Measurements from ENCODE around the gene TMEM232. TPM values are rescaled to one million over a fixed set of nuclear protein-coding genes. Genes with fewer than 3 reads are reported as not detected.
"Not testable (repeated sequence)": the region's sequence is repeated elsewhere in the genome, so short reads cannot be mapped to it uniquely, and the experiment has no call there.

Gene TMEM232
- 1.1 and 1.3 TPM in 2 replicates for total RNA-seq (2014; rRNA removed)
- polyA plus RNA-seq (2012), result 0.27 TPM

DNA sequence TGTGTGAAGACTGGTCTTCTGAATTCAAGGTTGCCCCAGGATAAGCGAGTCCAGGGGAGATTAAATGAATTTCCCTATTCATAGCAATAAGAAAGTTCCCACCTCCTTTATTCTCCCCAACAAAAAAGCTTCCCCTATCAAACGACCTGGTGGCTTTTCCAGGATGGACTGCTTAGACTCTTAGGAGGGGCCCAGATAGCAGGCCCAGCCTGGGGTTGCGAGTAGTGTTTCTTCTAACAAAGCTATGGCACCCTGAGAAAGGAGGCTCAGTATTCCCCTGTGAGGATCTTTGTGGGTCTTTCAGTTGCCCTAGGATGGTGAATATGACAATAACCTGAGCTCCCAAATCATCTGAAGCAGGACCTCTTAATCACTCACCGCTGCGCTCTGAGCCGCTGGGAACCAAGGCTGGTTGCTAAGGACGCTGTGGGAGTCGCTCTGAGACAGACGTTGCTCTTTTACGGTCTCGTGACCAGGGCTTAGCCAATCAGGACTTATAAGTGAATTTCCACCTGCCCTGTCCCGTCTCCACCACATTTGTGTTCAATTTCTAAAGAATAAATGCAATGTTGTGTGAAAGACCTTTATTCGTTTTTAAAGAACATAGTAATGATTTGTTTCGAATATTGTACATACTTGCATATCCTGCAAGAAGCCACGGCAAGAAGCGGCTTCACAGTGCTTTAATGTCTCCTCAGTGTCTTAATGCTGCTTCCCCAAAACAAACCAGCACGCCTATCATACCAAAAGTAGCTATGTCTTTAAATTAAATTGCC, at the start of gene TMEM232:
TSS of gene TMEM232 (minus strand) at position 423 of the 776 bp plus-strand sequence. CDS start 59,319 bp downstream, outside the sequence.
- DNase-seq (ENCODE audit: low read depth), result peak; percentile 53

DNA sequence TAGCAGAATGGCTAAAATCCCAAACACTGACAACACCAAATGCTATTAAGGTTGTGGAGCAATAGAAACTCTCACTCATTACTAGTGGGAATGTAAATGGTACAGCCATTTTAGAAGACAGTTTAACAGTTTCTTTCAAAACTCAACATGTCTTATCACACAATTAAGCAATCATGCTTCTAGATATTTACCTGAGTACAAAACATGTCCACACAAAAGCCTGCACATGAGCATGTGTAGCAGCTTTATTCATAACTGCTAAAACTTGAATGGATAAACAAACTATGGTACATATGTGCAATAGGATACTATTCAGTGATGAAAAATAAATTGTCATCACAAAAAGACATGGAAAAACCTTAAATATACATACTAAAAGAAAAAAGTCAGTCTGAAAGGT, 43.8 kb upstream of the TMEM232 start:
- DNase-seq (ENCODE audit: low read depth), result no peak

DNA sequence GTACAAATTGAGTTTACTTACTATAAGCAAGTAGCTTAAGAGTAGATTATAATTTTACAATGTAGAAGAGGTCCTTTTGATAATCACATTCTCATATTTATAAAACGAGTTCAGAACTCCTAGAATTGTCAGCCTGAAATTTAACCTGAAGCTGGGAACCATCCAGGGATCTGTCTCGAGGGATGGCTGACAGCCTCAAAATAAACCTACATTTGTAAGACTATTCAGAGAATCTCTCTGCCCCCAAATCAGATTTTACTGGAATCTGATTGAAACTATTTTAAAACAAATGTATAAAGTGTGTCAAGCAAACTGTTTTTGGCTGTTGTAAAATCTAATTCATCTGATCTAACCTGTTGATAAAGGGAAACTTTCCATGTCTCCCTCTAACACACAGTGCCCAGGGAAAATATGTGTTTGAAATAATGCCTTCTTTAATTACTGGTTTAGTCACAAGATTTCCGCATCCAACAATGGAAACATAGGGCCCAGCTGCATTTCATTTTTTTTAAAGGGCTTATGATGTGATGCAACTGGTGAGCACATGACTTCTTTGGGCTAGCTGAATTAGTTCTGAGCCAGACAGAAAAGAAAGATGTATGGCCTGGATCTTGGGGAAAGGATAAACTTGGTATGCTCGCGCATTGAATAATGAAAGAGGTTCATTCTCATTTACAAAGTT, 42.7 kb upstream of the TMEM232 start:
- DNase-seq (ENCODE audit: low read depth), result peak; percentile 69

DNA sequence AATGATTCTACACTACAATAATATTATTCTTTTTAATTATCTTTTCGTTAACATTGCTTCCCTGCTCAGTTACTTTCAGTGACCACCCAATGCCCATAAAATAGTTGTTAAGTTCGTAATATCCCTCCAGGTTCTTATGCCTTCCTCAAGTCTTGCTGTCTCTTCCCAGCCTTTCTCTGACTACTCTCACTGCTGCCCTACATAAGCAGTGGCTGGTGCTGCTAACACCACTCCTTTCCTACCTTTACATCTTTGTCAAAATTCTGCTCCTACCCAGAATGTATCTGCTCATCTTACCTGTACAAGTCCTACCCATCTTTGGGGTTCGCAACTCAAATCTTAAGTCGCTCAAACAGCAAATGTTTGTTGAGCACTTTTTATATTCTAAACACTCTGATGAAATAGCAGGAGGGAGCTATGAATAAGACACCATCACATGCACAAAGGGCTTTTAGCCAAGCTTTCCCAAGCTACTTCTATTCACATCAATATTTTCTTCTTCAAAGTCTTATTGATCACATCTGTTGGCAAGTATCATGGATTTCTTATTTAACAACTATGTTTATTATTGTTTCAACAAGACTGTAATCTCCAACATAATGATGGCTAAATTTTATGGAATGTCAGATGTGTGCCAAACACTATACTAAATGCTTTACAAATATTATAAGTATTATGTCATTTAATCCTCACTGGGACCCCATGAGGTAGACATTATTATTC, 41.8 kb upstream of the TMEM232 start:
- peak; percentile 7 for DNase-seq (ENCODE audit: low read depth)

GRCh38 chr5:110760158-110760557, 33.7 kb upstream of the TMEM232 start:
- DNase-seq (ENCODE audit: low read depth), result no peak

GRCh38 chr5:110757118-110757729, 30.8 kb upstream of the TMEM232 start:
- DNase-seq (ENCODE audit: low read depth), result peak; percentile 31

- DNase-seq (ENCODE audit: low read depth), result no peak
Observed at GRCh38 chr5:110754181-110754580, 27.7 kb upstream of the TMEM232 start.

DNA sequence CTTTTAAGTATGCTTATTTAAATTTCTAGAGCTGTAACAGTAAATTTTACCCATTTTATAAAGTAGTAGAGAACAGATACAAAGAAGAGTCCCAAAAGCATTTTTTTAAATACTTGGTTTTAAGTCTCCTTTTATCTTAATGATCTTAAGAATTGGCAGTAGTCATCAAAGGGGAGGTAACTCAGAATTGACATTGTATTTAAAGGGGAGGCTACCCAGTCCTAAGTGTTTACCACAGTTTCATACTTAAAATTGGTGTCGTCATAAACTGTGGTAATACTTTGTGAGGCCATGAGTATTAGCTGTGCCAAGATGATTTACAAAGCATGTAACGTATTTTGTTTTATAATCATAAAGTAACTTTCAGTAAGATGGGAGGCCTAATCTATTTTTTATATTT, 27.1 kb upstream of the TMEM232 start:
- DNase-seq (ENCODE audit: low read depth), result no peak

DNA sequence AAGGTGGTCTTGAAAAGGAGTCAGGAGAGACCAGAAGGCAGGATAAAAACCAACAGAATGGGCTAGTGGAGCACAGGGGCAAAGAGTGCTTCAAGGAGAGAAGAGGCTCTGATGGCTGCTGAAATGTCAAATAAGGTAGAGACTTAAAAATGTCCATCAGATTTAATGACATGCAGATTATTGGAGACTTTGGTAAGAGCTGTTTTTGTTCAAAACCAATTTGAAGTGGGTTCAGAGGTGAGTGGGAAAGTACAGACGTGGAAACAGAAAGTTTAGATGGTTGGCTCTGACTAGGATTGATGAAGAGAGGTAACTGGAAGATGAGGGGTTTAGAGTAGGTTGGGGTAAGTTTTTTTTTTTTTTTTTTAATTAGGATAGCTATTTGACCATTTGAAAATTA, 26.5 kb upstream of the TMEM232 start:
- DNase-seq (ENCODE audit: low read depth), result no peak

GRCh38 chr5:110751902-110752762, 25.7 kb upstream of the TMEM232 start:
- DNase-seq (ENCODE audit: low read depth), result no peak

- DNase-seq (ENCODE audit: low read depth), result peak; percentile 87
Observed at GRCh38 chr5:110738812-110739651, 12.6 kb upstream of the TMEM232 start, which contains the start of gene SLC25A46. TSS of gene SLC25A46 (plus strand) at chr5:110739007. CDS start at chr5:110739120, 113 bp downstream.

DNA sequence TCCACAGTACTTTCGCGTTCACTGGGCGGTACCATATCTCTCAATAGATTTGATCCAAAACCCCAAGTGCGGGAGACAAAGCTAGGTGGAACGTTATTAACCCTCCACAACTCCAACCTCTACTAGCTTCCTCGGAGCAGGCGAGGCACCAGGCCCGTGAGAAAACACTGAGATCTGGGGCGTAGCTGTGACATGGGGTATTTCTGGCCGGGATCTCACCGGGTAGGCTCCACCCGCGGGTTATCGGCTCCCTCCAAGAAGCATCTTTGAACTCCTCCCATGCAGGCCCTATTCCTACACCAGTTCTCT, 12.0 kb upstream of the TMEM232 start:
- no peak for DNase-seq (ENCODE audit: low read depth)

GRCh38 chr5:110736753-110737152, 10.3 kb upstream of the TMEM232 start:
- no peak for DNase-seq (ENCODE audit: low read depth)

DNA sequence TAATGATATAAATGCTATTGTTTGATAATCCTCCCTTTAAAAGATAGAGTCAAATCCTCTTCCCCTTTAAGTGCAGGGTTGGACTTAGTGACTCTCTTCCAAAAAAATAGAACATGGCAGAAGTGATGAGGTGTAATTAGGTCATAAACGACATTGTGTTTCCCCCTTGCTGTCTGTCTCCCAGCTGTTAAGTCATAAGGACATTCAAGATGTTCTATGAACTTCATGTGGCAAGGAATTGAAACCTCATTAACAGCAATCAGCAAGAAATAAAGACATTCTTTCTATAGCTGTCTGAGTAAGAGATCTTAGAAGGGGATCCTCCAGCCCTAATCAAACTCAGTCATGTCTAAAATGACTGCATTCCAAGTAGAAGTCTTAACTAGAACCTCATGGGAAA, 9.1 kb upstream of the TMEM232 start:
- no peak for DNase-seq (ENCODE audit: low read depth)

GRCh38 chr5:110734101-110734500, 7.6 kb upstream of the TMEM232 start:
- no peak for DNase-seq (ENCODE audit: low read depth)

DNA sequence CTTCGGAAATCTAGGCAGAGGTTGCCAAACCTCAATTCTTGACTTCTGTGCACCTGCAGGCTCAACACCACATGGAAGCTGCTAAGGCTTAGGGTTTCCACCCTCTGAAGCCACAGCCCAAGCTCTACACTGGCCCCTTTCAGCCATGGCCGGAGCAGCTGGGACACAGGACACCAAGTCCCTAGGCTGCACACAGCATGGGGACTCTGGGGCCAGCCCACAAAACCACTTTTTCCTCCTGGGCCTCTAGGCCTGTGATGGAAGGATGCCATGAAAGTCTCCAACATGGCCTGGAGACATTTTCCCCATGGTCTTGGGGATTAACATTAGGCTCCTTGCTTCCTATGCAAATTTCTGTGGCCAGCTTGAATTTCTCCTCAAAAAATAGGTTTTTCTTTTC, 5.0 kb upstream of the TMEM232 start:
- not testable (repeated sequence) for DNase-seq (ENCODE audit: low read depth)

- DNase-seq (ENCODE audit: low read depth), result no peak
Observed at GRCh38 chr5:110727025-110727314, 499 bp upstream of the TMEM232 start.

- no peak for DNase-seq (ENCODE audit: low read depth)
Observed at GRCh38 chr5:110718311-110718710, 8.2 kb downstream of the TMEM232 start.

GRCh38 chr5:110716247-110717245, 9.9 kb downstream of the TMEM232 start:
- no peak for DNase-seq (ENCODE audit: low read depth)
